Measurements from ENCODE around the gene CRTAP.
"Not testable (repeated sequence)": the region's sequence is repeated elsewhere in the genome, so short reads cannot be mapped to it uniquely, and the experiment has no call there.

The CRTAP gene

DNA sequence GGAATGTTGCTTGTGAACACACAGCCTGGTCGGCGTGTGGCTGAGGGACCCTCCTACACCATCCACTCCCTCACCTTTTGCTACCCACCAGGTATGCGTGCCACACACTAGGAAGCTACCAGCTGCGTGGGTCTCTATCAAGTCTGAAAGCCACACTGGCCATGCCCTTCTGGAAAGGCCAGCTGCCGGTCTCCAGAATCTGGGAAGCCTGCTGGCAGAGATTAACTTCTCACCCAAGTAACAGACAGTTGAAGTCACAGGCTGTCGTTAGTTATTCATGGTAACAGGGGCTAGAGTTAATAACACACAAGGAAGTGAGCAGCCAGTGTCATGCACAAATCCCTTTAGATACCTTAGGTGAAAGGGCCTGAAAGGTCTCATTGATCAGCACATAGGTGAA, 56.7 kb downstream of the CRTAP start:
- no peak for FAIRE-seq
- DNase-seq (ENCODE audit: extremely low spot score, insufficient read length, low read depth), result no peak

GRCh38 chr3:33171580-33171979, 57.8 kb downstream of the CRTAP start:
- DNase-seq (ENCODE audit: extremely low spot score, insufficient read length, low read depth), result no peak
- no peak for FAIRE-seq

DNA sequence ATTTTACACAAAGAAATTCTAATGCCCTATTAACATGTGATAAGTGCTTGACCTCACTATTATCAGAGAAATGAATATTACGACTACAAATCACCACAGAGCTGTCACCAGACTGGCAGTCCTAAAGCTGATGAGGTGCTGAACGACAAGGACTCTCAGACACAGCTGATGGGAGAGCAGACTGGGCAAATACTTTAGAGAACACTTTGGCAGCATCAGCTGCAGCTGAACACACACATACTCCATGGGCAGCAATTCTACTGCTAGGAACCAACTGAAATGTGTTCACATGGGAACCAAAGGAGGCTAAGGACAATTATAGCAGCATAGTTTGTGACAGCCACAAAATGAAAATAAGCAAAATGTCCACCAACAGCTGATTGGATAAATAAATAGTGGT, 59.3 kb downstream of the CRTAP start:
- DNase-seq (ENCODE audit: extremely low spot score, insufficient read length, low read depth) (no peak), FAIRE-seq (no peak)

- FAIRE-seq, result no peak
- no peak for DNase-seq (ENCODE audit: extremely low spot score, insufficient read length, low read depth)
Observed at GRCh38 chr3:33173672-33174071, 59.9 kb downstream of the CRTAP start.

- FAIRE-seq (no peak), DNase-seq (ENCODE audit: extremely low spot score, insufficient read length, low read depth) (no peak)
Observed at GRCh38 chr3:33174095-33174494, 60.3 kb downstream of the CRTAP start.

DNA sequence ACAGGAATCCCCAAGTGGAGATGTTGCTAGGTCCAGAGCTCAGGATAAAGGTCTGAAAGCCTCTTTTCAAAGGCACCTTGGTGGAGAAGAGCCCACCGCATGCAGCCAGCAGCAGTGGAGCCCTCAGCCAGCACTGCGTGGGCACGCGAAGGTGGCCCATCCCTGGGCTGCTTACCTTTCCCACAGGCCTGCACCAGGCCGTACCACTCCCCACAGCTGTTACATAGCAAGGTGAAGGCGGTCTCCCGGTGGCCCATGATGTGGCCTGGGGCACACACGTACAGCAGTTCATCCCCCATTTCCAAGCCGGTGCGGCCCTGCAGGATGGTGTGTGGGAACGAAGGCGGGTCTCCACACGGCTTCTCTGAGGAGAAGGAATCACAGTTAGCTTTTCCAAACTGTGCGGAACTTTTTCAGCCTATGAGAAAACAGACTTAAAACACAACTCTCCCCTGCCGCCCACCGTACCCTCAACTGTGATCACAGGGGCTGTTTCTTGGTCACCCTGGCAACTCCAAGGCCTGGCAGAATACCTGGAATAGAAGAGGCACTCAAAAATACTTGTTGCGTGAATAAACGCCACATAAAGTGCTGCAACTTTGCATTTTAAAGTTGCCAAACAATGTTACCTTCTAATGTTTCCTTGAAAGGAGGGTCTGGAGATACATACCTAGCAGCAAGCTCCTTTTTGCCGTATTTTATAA, 61.0 kb downstream of the CRTAP start:
- no peak for DNase-seq (ENCODE audit: extremely low spot score, insufficient read length, low read depth)
- no peak for FAIRE-seq

DNA sequence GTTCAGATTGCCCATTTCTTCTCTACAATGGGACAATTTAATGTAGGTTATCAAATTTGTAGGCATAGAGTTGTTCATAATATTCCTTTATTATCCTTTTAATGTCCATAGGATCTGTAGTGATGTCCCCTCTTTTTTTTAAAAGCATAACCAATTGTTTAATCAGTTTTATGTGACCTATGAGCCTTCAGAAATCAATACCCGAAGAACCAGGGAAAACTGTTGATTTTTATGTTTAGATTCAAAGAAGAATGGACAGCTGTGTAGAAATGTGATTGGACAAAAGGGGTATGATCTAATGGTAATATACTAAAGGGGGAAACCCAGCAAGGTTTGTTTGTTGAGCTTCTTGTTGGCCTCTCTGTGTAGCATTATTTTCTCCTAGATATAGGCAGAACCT, 65.3 kb downstream of the CRTAP start:
- FAIRE-seq (no peak), DNase-seq (ENCODE audit: extremely low spot score, insufficient read length, low read depth) (no peak)

DNA sequence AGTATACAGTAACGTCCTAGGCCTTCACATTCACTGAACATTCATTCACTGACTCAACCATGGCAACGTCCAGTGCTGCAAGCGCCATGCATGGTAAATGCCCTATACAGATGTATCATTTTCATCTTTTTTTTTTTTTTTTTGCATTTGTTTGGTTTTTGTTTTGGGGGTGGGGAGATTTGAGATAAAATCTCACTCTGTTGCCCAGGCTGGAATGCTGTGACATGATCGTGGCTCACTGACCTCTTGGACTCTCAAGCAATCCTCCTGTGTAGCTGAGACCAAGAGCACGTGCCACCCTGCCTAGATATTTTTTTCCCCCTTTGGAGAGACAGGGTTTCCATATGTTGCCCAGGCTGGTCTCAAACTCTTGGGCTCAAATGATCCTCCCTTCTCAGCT, 67.4 kb downstream of the CRTAP start:
- no peak for FAIRE-seq

GRCh38 chr3:33181641-33182040, 67.8 kb downstream of the CRTAP start:
- DNase-seq (ENCODE audit: extremely low spot score, insufficient read length, low read depth); FAIRE-seq: not testable (repeated sequence)

More for the DNA sequence above, 67.4 kb downstream of the CRTAP start:
- DNase-seq (ENCODE audit: extremely low spot score, insufficient read length, low read depth), result no peak

DNA sequence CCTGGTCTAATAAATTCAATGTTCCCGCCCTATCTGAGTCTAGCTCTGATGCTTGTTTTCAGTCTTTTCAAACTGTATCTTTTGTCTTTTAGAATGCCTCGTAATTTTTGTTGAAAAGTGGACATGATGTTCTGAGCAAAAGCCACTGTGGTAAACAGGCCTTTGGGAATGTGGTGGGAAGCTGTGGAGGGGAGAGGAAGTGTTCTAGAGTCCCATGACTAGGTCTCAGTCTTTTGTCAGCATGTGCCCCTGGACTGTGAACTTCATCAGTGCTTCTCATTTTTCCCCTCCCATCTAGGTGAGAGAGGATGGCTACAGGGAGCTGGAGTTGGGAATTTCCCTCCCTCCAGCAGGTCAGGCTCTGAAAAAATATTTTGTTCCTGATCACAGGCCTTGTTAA, 71.0 kb downstream of the CRTAP start:
- FAIRE-seq, result no peak
- no peak for DNase-seq (ENCODE audit: extremely low spot score, insufficient read length, low read depth)

- FAIRE-seq (no peak), DNase-seq (ENCODE audit: extremely low spot score, insufficient read length, low read depth) (no peak)
Observed at GRCh38 chr3:33186524-33187367, 72.9 kb downstream of the CRTAP start.

GRCh38 chr3:33187368-33187634, 73.5 kb downstream of the CRTAP start:
- FAIRE-seq (no peak), DNase-seq (ENCODE audit: extremely low spot score, insufficient read length, low read depth) (no peak)

GRCh38 chr3:33194303-33194702, 80.5 kb downstream of the CRTAP start:
- FAIRE-seq (no peak), DNase-seq (ENCODE audit: extremely low spot score, insufficient read length, low read depth) (no peak)

- FAIRE-seq, result no peak
- DNase-seq (ENCODE audit: extremely low spot score, insufficient read length, low read depth), result no peak
Observed at GRCh38 chr3:33196538-33196937, 82.7 kb downstream of the CRTAP start.
